Panc1 (cell line): ENCODE data around the gene COPZ2. TPM values are rescaled to one million over a fixed set of nuclear protein-coding genes. Genes with fewer than 3 reads are reported as not detected.

Source experiments
- ATAC-seq: fragments of 200-7000 bp; cut with Tn5 transposase; 2 replicates; pipeline ENCODE4 v1.9.1; 2020; ENCODE audit warnings: mild to moderate bottlenecking, moderate library complexity
- BruUV-seq: library from RNA; stranded (reverse); fragments of 400-500 nt; replicated peaks from 2 replicates; lab custom pipeline; 2021; lab: Mats Ljungman, UMichigan
- CTCF ChIA-PET: fragments of 300-600 bp; sonication (Branson Sonifier 250); formaldehyde crosslinking; loops from one replicate; lab custom pipeline; 2022; ENCODE audit warnings: antibody characterized with exemption; lab: Charles Lee
- POLR2A ChIA-PET: fragments of 300-600 bp; sonication (Branson Sonifier 250); formaldehyde crosslinking; loops from one replicate; lab custom pipeline; 2022; ENCODE audit warnings: antibody characterized with exemption; lab: Charles Lee
- DNase-seq: peaks from one replicate; pipeline ENCODE4 v3.0.0-alpha.2; 2010; ENCODE audit warnings: low read depth, low spot score
- H3K27ac ChIP-seq: 2 replicates; pipeline ENCODE4 v1.5.1; 2011; ENCODE audit warnings: mild to moderate bottlenecking, low read length, inconsistent platforms
- H3K27me3 ChIP-seq: fragments of 200-500 bp; sonication (Bioruptor generic); 2 replicates; pipeline ENCODE4 v1.6.0; 2014; ENCODE audit warnings: low read length, inconsistent platforms; ENCODE audit not compliant: control insufficient read depth, insufficient read depth
- H3K36me3 ChIP-seq: fragments of 200-500 bp; sonication (Bioruptor generic); 2 replicates; pipeline ENCODE4 v1.5.1; 2014; ENCODE audit warnings: inconsistent platforms, mild to moderate bottlenecking, low read length, moderate library complexity; ENCODE audit not compliant: control insufficient read depth, insufficient read depth
- H3K4me1 ChIP-seq: 2 replicates; pipeline ENCODE4 v1.5.1; 2011; ENCODE audit warnings: inconsistent platforms, mild to moderate bottlenecking, low read length, moderate library complexity; ENCODE audit not compliant: control insufficient read depth, insufficient read depth
- H3K4me3 ChIP-seq, 2 experiments: 2 replicates each; pipeline ENCODE4 v1.5.1; 2011 to 2012; ENCODE audit warnings: low read depth in 2 of 2, low read length in 2 of 2, mild to moderate bottlenecking in 2 of 2, inconsistent platforms in 1 of 2, moderate library complexity in 1 of 2
- H3K9me3 ChIP-seq: fragments of 200-500 bp; sonication (Bioruptor generic); 2 replicates; pipeline ENCODE4 v1.5.1; 2014; ENCODE audit warnings: low read depth, mild to moderate bottlenecking, inconsistent platforms, low read length, moderate library complexity; ENCODE audit not compliant: control insufficient read depth, insufficient read depth
- POLR2AphosphoS5 ChIP-seq: IDR thresholded peaks from 2 replicates; pipeline ENCODE4 v1.6.1; 2012; ENCODE audit warnings: mild to moderate bottlenecking, low read depth, low read length, moderate library complexity
- REST ChIP-seq, 2 experiments: IDR thresholded peaks; 2 replicates each; pipeline ENCODE4 v1.6.1; 2011 to 2012; ENCODE audit warnings: low read depth in 2 of 2, control low read depth in 1 of 2, low read length in 1 of 2, mild to moderate bottlenecking in 1 of 2, moderate library complexity in 1 of 2; ENCODE audit not compliant: insufficient read depth in 1 of 2
- SIN3A ChIP-seq: IDR thresholded peaks from 2 replicates; pipeline ENCODE4 v1.6.1; 2012; ENCODE audit warnings: low read depth, mild to moderate bottlenecking, low read length, moderate library complexity, borderline replicate concordance; ENCODE audit not compliant: insufficient read depth
- TCF7L2 ChIP-seq: IDR thresholded peaks from 2 replicates; pipeline ENCODE4 v1.6.1; 2011; ENCODE audit warnings: mild to moderate bottlenecking, low read depth, low read length, inconsistent platforms
- in situ Hi-C: cut with HindIII; loops from 2 replicates; pipeline ENCODE4 v1.10.0; 2016; ENCODE audit warnings: low sequenced_read_pairs, low pct_unique_long_range_greater_than_20kb
- intact Hi-C: fragments of 100-400 bp; cut with micrococcal nuclease; formaldehyde crosslinking; loops from one replicate; pipeline ENCODE4 v1.10.0; 2022; ENCODE audit not compliant: unreplicated experiment
- total RNA-seq: library from RNA; stranded (reverse); gene quantifications from one replicate; pipeline ENCODE4 v1.2.1, GENCODE V29; 2021; ENCODE audit not compliant: unreplicated experiment
- TF ChIP-seq, protein P1 (sequence below): fragments of 450-650 bp; IDR thresholded peaks from 2 replicates; pipeline ENCODE4 v1.5.1; 2017; ENCODE audit warnings: mild to moderate bottlenecking

COPZ2 gene
- total RNA-seq, 1 experiment from 2014 or later: 5.4 TPM

- intact Hi-C loops (no loop called here), in situ Hi-C loops (no loop called here)
- ATAC-seq: no peak
- H3K27me3 ChIP-seq: no peaks in the 10 kb centered on the region
- TF ChIP-seq POLR2AphosphoS5 (no peak), REST (IDR thresholded peaks at IDR 0.05; ENCODE audit: insufficient read depth in 1 of 2, low read depth in 2 of 2, low read length in 1 of 2) (no peak), SIN3A (no peak), TCF7L2 (no peak)
- TF ChIP-seq, protein P1, sequence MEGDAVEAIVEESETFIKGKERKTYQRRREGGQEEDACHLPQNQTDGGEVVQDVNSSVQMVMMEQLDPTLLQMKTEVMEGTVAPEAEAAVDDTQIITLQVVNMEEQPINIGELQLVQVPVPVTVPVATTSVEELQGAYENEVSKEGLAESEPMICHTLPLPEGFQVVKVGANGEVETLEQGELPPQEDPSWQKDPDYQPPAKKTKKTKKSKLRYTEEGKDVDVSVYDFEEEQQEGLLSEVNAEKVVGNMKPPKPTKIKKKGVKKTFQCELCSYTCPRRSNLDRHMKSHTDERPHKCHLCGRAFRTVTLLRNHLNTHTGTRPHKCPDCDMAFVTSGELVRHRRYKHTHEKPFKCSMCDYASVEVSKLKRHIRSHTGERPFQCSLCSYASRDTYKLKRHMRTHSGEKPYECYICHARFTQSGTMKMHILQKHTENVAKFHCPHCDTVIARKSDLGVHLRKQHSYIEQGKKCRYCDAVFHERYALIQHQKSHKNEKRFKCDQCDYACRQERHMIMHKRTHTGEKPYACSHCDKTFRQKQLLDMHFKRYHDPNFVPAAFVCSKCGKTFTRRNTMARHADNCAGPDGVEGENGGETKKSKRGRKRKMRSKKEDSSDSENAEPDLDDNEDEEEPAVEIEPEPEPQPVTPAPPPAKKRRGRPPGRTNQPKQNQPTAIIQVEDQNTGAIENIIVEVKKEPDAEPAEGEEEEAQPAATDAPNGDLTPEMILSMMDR: no peak
- H3K9me3 ChIP-seq: no peaks in the 10 kb centered on the region
- peaks cover 6% of the 10 kb centered on the region for H3K4me1 ChIP-seq
- no peak for DNase-seq
- BruUV-seq: no TSS peak
- no peaks in the 10 kb centered on the region for H3K36me3 ChIP-seq
- no peak overlapping the region for H3K4me3 ChIP-seq
- ChIA-PET POLR2A (no interaction called here), CTCF (interaction anchor here (0.7 to 1.0 kb wide), 2 partner anchors 24 to 26 kb away, joined by 3 to 5 read pairs; no protein-coding TSS in a partner anchor)
- no peak overlapping the region for H3K27ac ChIP-seq
Measured at GRCh38 chr17:48031966-48032365, 5.6 kb downstream of the COPZ2 start.

GRCh38 chr17:48030531-48030930 is 7.1 kb downstream of the COPZ2 start:
- DNase-seq: no peak
- TF ChIP-seq SIN3A: no peak
- no peak for TF ChIP-seq TCF7L2
- TF ChIP-seq POLR2AphosphoS5: no peak
- TF ChIP-seq, protein P1: no peak
- TF ChIP-seq REST (IDR thresholded peaks at IDR 0.05; ENCODE audit: insufficient read depth in 1 of 2, low read depth in 2 of 2, low read length in 1 of 2): no peak
- Histone ChIP-seq H3K36me3 (no peaks in the 10 kb centered on the region), H3K27me3 (no peaks in the 10 kb centered on the region), H3K4me3 (no peak overlapping the region), H3K4me1 (peaks cover 17% of the 10 kb centered on the region), H3K9me3 (no peaks in the 10 kb centered on the region), H3K27ac (no peak overlapping the region)
- ChIA-PET CTCF (interaction anchor here (0.9 kb wide), 1 partner anchor 18 kb away, joined by 3 read pairs; the partner anchor contains the start of gene NFE2L1), POLR2A (no interaction called here)
- intact Hi-C loops: no loop called here
- ATAC-seq: no peak
- in situ Hi-C loops: no loop called here
- no TSS peak for BruUV-seq
